Measurements from ENCODE around the gene NOC2L. TPM values are rescaled to one million over a fixed set of nuclear protein-coding genes. Genes with fewer than 3 reads are reported as not detected.

Gene NOC2L
- total and polyA plus RNA-seq, 2 donors (not counting 3 experiments of a cell fraction or from before 2014, with no cell fraction given): 55.3 to 87.9 TPM

DNA sequence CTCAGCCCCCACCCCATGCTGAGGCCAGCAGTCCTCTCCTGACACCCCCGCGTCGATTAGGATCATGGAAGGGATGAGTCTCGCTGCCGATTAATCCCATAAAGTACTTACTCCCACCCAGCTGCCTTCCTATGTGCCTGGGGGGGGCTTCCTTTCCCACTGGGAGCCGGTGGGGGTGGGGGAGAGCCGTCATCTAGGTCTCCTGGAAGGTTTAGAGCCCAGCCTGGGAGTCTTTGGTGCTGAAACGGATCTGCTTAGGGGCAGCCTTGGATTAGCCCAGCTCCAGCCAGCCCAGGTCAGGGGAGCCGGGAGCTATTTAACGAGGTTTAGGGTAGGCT, 25.5 kb downstream of the NOC2L start:
- DNase-seq (ENCODE audit: low read depth, low spot score) (no peak), FAIRE-seq (no peak)
- dilution Hi-C loops (cut with MboI; ENCODE audit: extremely low pct_ligation_motif_present, low sequenced_read_pairs) (no loop called here), intact Hi-C loops (cut with micrococcal nuclease) (no loop called here)
- TF ChIP-seq GATA2 (IDR thresholded peaks at IDR 0.05; ENCODE audit: insufficient read depth, insufficient read length, low read depth, low read length) (no peak), FOS (IDR thresholded peaks at IDR 0.05; ENCODE audit: borderline replicate concordance, insufficient read depth, low read length) (no peak), MYC (IDR thresholded peaks at IDR 0.05; ENCODE audit: low read depth, low read length) (no peak), POLR2AphosphoS5 (IDR thresholded peaks at IDR 0.05; ENCODE audit: insufficient read depth, low read depth, low read length) (no peak), POLR2A (IDR thresholded peaks at IDR 0.05; ENCODE audit: low read depth, low read length) (no peak), EZH2 (IDR thresholded peaks at IDR 0.05; ENCODE audit: borderline replicate concordance, low read depth, low read length, severe bottlenecking) (no peak), JUN (IDR thresholded peaks at IDR 0.05; ENCODE audit: borderline replicate concordance, insufficient read depth, insufficient read length, low read depth) (no peak)
- TF ChIP-seq, protein P1, sequence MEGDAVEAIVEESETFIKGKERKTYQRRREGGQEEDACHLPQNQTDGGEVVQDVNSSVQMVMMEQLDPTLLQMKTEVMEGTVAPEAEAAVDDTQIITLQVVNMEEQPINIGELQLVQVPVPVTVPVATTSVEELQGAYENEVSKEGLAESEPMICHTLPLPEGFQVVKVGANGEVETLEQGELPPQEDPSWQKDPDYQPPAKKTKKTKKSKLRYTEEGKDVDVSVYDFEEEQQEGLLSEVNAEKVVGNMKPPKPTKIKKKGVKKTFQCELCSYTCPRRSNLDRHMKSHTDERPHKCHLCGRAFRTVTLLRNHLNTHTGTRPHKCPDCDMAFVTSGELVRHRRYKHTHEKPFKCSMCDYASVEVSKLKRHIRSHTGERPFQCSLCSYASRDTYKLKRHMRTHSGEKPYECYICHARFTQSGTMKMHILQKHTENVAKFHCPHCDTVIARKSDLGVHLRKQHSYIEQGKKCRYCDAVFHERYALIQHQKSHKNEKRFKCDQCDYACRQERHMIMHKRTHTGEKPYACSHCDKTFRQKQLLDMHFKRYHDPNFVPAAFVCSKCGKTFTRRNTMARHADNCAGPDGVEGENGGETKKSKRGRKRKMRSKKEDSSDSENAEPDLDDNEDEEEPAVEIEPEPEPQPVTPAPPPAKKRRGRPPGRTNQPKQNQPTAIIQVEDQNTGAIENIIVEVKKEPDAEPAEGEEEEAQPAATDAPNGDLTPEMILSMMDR (IDR thresholded peaks at IDR 0.05; ENCODE audit: extremely low read depth in 1 of 2, insufficient read depth in 1 of 2, low read depth in 1 of 2, low read length in 2 of 2): no peak
- TF ChIP-seq, protein P2, sequence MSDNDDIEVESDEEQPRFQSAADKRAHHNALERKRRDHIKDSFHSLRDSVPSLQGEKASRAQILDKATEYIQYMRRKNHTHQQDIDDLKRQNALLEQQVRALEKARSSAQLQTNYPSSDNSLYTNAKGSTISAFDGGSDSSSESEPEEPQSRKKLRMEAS (IDR thresholded peaks at IDR 0.05; ENCODE audit: insufficient read depth, insufficient read length): no peak
- CTCF ChIA-PET: interaction anchor here (1.5 kb wide), 1 partner anchor 8 kb away, joined by 5 read pairs; no protein-coding TSS in a partner anchor
- no peak overlapping the region for H3K4me3 ChIP-seq (replicated peaks in 1 of 3; ENCODE audit: insufficient read depth in 1 of 3, low read depth in 1 of 3, low read length in 3 of 3)
- no peak overlapping the region for H3K4me2 ChIP-seq (ENCODE audit: insufficient read depth, low read length)
- H2AFZ ChIP-seq (ENCODE audit: low read depth, low read length): no peak overlapping the region
- H3K4me1 ChIP-seq (ENCODE audit: control insufficient read depth, extremely low read depth, insufficient read depth, low read length): no peaks in the 10 kb centered on the region
- no peaks in the 10 kb centered on the region for H3K36me3 ChIP-seq (ENCODE audit: control insufficient read depth in 2 of 2, extremely low read depth in 1 of 2, insufficient read depth in 2 of 2, low read length in 2 of 2)
- H3K9me3 ChIP-seq (replicated peaks; ENCODE audit: control insufficient read depth, insufficient read depth, low read length): no peaks in the 10 kb centered on the region
- no peak overlapping the region for H3K9ac ChIP-seq (replicated peaks; ENCODE audit: extremely low read depth, insufficient read depth, low read length)
- peaks cover 12 to 14% of the 10 kb centered on the region in 2 experiments for H3K27me3 ChIP-seq (ENCODE audit: control insufficient read depth in 2 of 2, insufficient read depth in 2 of 2, low read length in 2 of 2)
- no peaks in the 10 kb centered on the region for H3K79me2 ChIP-seq (ENCODE audit: control insufficient read depth, insufficient read depth, low read length)
- POLR2A ChIA-PET: no interaction called here
- no TSS peak for BruUV-seq (replicated peaks)
- H3K9me1 ChIP-seq (replicated peaks; ENCODE audit: control insufficient read depth, extremely low read depth, insufficient read depth, low read length): no peaks in the 10 kb centered on the region
- H3K27ac ChIP-seq (ENCODE audit: insufficient read depth, low read depth, low read length): no peak overlapping the region
- no peaks in the 10 kb centered on the region for H4K20me1 ChIP-seq (replicated peaks; ENCODE audit: control insufficient read depth, extremely low read depth, insufficient read depth, low read length)

All from endothelial cell of umbilical vein (primary cell).